AG09309 (cell line): ENCODE data around the gene VASH1.

Experiments
- DNase-seq: peaks from one replicate; pipeline ENCODE4 v3.0.0-alpha.2; 2010; ENCODE audit warnings: low read depth
- H3K4me3 ChIP-seq: 2 replicates; pipeline ENCODE4 v1.5.1; 2011; ENCODE audit warnings: mild to moderate bottlenecking, low read depth, low read length, moderate library complexity; ENCODE audit not compliant: control insufficient read depth
- CTCF ChIP-seq: IDR thresholded peaks from 2 replicates; pipeline ENCODE4 v1.5.1; 2011; ENCODE audit warnings: mild to moderate bottlenecking, low read depth, low read length, inconsistent platforms; ENCODE audit not compliant: insufficient read depth, control insufficient read depth; ENCODE audit errors: missing control alignments

VASH1 gene

GRCh38 chr14:76741074-76741473, 20.2 kb upstream of the VASH1 start:
- TF ChIP-seq CTCF, result no peak
- DNase-seq, result no peak
- no peak overlapping the region for H3K4me3 ChIP-seq

GRCh38 chr14:76742185-76742584, 19.1 kb upstream of the VASH1 start:
- no peak overlapping the region for H3K4me3 ChIP-seq
- no peak for TF ChIP-seq CTCF
- DNase-seq, result no peak

GRCh38 chr14:76742966-76743365, 18.3 kb upstream of the VASH1 start:
- no peak for TF ChIP-seq CTCF
- DNase-seq, result no peak
- no peak overlapping the region for H3K4me3 ChIP-seq

GRCh38 chr14:76752744-76753143, 8.5 kb upstream of the VASH1 start:
- H3K4me3 ChIP-seq, result no peak overlapping the region
- TF ChIP-seq CTCF, result no peak
- DNase-seq, result no peak

- no peak overlapping the region for H3K4me3 ChIP-seq
- no peak for DNase-seq
- no peak for TF ChIP-seq CTCF
Measured at GRCh38 chr14:76753541-76754198, 7.6 kb upstream of the VASH1 start.

- no peak overlapping the region for H3K4me3 ChIP-seq
- no peak for DNase-seq
- TF ChIP-seq CTCF, result no peak
Measured at GRCh38 chr14:76754586-76754985, 6.7 kb upstream of the VASH1 start.
